LoVo (cell line): ENCODE results near the gene GEMIN2.
"Not testable (repeated sequence)": the region's sequence is repeated elsewhere in the genome, so short reads cannot be mapped to it uniquely, and the experiment has no call there.

Experiments used
- DNase-seq: peaks from one replicate; pipeline ENCODE4 v3.0.0-alpha.2; 2016; ENCODE audit warnings: low spot score

The GEMIN2 gene

GRCh38 chr14:39179042-39179441 lies 64.9 kb downstream of the GEMIN2 start:
- DNase-seq: no peak

DNA sequence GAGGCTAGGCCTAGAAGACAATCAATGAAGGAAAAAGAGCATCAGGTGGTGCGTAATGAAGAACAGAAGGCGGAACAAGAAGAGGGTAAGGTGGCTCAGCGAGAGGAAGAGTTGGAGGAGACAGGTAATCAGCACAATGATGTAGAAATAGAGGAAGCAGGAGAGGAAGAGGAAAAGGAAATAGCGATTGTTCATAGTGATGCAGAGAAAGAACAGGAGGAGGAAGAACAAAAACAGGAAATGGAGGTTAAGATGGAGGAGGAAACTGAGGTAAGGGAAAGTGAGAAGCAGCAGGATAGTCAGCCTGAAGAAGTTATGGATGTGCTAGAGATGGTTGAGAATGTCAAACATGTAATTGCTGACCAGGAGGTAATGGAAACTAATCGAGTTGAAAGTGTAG lies 66.4 kb downstream of the GEMIN2 start:
- DNase-seq: no peak

- no peak for DNase-seq
These were observed 67.0 kb downstream of the GEMIN2 start for GRCh38 chr14:39181026-39181692.

- no peak for DNase-seq
These were observed 67.5 kb downstream of the GEMIN2 start for GRCh38 chr14:39181693-39182047.

GRCh38 chr14:39182770-39183684 lies 68.9 kb downstream of the GEMIN2 start:
- DNase-seq: no peak

GRCh38 chr14:39183685-39184003 lies 69.5 kb downstream of the GEMIN2 start:
- not testable (repeated sequence) for DNase-seq

DNA sequence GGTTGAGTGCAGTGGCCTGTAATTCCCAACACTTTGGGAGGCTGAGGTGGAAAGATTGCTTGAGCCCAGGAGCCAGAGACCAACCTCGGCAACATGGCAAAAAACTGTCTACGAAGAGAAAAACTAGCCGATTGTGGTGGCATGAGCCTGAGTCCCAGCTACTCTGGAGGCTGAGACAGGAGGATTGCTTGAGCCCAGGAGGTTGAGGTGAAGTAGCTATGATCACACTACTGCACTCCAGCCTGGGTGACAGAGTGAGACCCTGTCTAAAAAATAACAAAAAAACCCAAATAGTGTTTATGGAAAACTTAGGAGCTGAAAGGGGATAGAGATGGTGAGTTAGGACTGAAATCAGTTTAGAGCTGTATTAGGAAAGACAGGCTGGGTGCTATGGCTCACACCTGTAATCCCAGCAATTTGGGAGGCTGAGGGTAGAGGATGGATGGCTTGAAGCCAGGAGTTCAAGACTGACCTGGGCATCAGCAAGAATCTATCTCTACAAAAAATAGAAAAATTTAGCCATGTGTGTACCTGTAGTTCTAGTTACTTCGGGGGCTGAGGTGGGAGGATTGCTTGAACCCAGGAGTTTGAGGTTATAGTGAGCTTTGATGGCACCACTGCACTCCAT lies 70.6 kb downstream of the GEMIN2 start:
- no peak for DNase-seq

GRCh38 chr14:39185256-39186049 lies 71.3 kb downstream of the GEMIN2 start:
- no peak for DNase-seq
